ENCODE data around the gene PFN2. TPM values are rescaled to one million over a fixed set of nuclear protein-coding genes. Genes with fewer than 3 reads are reported as not detected.

The PFN2 gene
- total and polyA plus RNA-seq, 2 experiments from 2014 or later: 152 to 172 TPM

DNA sequence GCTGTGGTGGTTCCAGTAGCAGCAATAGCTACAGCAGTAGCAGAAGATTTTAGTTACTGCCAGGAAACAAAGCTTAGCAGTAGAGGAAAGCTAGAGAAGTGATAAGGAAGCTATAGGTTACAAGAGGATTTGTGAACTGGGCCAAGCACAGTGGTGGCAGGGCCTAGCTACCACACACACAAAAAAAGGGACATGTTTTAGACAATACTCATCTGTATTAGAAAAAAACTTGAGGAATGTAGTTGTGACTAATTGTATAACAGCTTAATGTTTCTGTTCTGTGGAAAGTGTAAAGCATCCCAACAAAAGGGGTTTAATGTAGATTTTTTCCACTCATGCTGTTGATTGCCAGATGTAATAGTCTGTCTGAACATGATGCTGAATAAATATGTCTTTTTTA, 29.9 kb upstream of the PFN2 start:
- no peaks in the 10 kb centered on the region for H4K20me1 ChIP-seq (ENCODE audit: insufficient read depth, poor library complexity, severe bottlenecking)
- no peaks in the 10 kb centered on the region for H3K27me3 ChIP-seq
- H3K79me2 ChIP-seq: no peaks in the 10 kb centered on the region
- H3K4me1 ChIP-seq (ENCODE audit: insufficient read depth): no peaks in the 10 kb centered on the region
- H3K4me2 ChIP-seq: no peak overlapping the region
- TF ChIP-seq, protein P1, sequence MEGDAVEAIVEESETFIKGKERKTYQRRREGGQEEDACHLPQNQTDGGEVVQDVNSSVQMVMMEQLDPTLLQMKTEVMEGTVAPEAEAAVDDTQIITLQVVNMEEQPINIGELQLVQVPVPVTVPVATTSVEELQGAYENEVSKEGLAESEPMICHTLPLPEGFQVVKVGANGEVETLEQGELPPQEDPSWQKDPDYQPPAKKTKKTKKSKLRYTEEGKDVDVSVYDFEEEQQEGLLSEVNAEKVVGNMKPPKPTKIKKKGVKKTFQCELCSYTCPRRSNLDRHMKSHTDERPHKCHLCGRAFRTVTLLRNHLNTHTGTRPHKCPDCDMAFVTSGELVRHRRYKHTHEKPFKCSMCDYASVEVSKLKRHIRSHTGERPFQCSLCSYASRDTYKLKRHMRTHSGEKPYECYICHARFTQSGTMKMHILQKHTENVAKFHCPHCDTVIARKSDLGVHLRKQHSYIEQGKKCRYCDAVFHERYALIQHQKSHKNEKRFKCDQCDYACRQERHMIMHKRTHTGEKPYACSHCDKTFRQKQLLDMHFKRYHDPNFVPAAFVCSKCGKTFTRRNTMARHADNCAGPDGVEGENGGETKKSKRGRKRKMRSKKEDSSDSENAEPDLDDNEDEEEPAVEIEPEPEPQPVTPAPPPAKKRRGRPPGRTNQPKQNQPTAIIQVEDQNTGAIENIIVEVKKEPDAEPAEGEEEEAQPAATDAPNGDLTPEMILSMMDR (IDR thresholded peaks at IDR 0.05; ENCODE audit: poor library complexity): no peak
- TF ChIP-seq EZH2phosphoT487 (IDR thresholded peaks at IDR 0.05; ENCODE audit: low read depth, severe bottlenecking, unreplicated experiment): no peak
- TF ChIP-seq EZH2 (IDR thresholded peaks at IDR 0.05; ENCODE audit: borderline replicate concordance): no peak
- H3K9me2 ChIP-seq (replicated peaks; ENCODE audit: insufficient read depth): no peaks in the 10 kb centered on the region
- H3K36me3 ChIP-seq (replicated peaks; ENCODE audit: insufficient read depth, low read depth): no peaks in the 10 kb centered on the region
- DNase-seq (ENCODE audit: low spot score): no peak
- H2AFZ ChIP-seq: no peak overlapping the region
- H3K9me3 ChIP-seq (ENCODE audit: low read depth): no peaks in the 10 kb centered on the region
- H3K27ac ChIP-seq: no peak overlapping the region
- H3K4me3 ChIP-seq: no peak overlapping the region

DNA sequence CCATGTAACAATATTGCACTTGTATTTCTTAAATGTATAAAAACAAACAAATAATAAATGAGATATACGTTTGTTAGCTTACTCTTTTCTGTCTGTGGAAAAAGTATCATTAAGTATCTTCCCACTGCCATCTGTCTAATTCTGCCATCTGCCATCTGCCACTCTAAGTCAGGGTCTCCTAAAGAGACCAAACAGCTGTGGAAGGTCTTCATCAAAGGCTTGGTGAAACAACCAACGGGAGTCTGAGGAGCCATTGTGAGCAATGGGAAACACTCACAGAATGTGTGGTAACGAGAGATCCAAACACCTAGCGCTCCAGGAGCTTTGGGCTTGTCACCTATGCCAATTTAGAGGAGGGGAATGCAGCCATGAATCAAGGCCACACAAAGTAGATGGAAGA, 28.7 kb upstream of the PFN2 start:
- H3K79me2 ChIP-seq: no peaks in the 10 kb centered on the region
- no peak overlapping the region for H3K4me3 ChIP-seq
- no peaks in the 10 kb centered on the region for H3K36me3 ChIP-seq (replicated peaks; ENCODE audit: insufficient read depth, low read depth)
- H2AFZ ChIP-seq: no peak overlapping the region
- no peaks in the 10 kb centered on the region for H3K9me3 ChIP-seq (ENCODE audit: low read depth)
- H3K4me1 ChIP-seq (ENCODE audit: insufficient read depth): no peaks in the 10 kb centered on the region
- no peak overlapping the region for H3K4me2 ChIP-seq
- DNase-seq (ENCODE audit: low spot score): no peak
- no peak overlapping the region for H3K27ac ChIP-seq
- TF ChIP-seq EZH2 (IDR thresholded peaks at IDR 0.05; ENCODE audit: borderline replicate concordance): no peak
- TF ChIP-seq, protein P1 (IDR thresholded peaks at IDR 0.05; ENCODE audit: poor library complexity): no peak
- TF ChIP-seq EZH2phosphoT487 (IDR thresholded peaks at IDR 0.05; ENCODE audit: low read depth, severe bottlenecking, unreplicated experiment): no peak
- H3K27me3 ChIP-seq: no peaks in the 10 kb centered on the region
- no peaks in the 10 kb centered on the region for H4K20me1 ChIP-seq (ENCODE audit: insufficient read depth, poor library complexity, severe bottlenecking)
- WGBS (ENCODE audit: low lambda C conversion rate, missing lambda C conversion rate): 91% methylated on average over 4 of the region's 4 CpGs
- H3K9me2 ChIP-seq (replicated peaks; ENCODE audit: insufficient read depth): no peaks in the 10 kb centered on the region

- Histone ChIP-seq H3K36me3 (replicated peaks; ENCODE audit: insufficient read depth, low read depth) (no peaks in the 10 kb centered on the region), H3K27ac (no peak overlapping the region), H2AFZ (no peak overlapping the region), H3K4me1 (ENCODE audit: insufficient read depth) (no peaks in the 10 kb centered on the region), H4K20me1 (ENCODE audit: insufficient read depth, poor library complexity, severe bottlenecking) (no peaks in the 10 kb centered on the region), H3K79me2 (no peaks in the 10 kb centered on the region), H3K4me3 (no peak overlapping the region), H3K9me2 (replicated peaks; ENCODE audit: insufficient read depth) (no peaks in the 10 kb centered on the region), H3K9me3 (ENCODE audit: low read depth) (no peaks in the 10 kb centered on the region), H3K27me3 (no peaks in the 10 kb centered on the region), H3K4me2 (no peak overlapping the region)
- DNase-seq (ENCODE audit: low spot score): no peak
- 94% methylated on average over 1 of the region's 1 CpG for WGBS (ENCODE audit: low lambda C conversion rate, missing lambda C conversion rate)
- TF ChIP-seq EZH2 (IDR thresholded peaks at IDR 0.05; ENCODE audit: borderline replicate concordance): no peak
- TF ChIP-seq, protein P1 (IDR thresholded peaks at IDR 0.05; ENCODE audit: poor library complexity): no peak
- no peak for TF ChIP-seq EZH2phosphoT487 (IDR thresholded peaks at IDR 0.05; ENCODE audit: low read depth, severe bottlenecking, unreplicated experiment)
These were observed 28.3 kb upstream of the PFN2 start for GRCh38 chr3:149998946-149999345.

All from hepatocyte (in vitro differentiated cells).